Stimulated activated CD8-positive, alpha-beta memory T cell treated with anti-CD3 and anti-CD28 coated beads, Interleukin-7, amount 100 ng/mL, for 1 hour (primary cell): Measurements from ENCODE around the gene TCERG1L.

Experiments
- DNase-seq, 2 donors: peaks; one replicate each; pipeline ENCODE4 v3.0.0-alpha.2; 2020; ENCODE audit warnings: low read depth in 2 of 2

The TCERG1L gene

GRCh38 chr10:131270461-131271190, 40.9 kb downstream of the TCERG1L start:
- DNase-seq: no peak

- DNase-seq: no peak
Observed at GRCh38 chr10:131269776-131270460, 41.6 kb downstream of the TCERG1L start.

DNA sequence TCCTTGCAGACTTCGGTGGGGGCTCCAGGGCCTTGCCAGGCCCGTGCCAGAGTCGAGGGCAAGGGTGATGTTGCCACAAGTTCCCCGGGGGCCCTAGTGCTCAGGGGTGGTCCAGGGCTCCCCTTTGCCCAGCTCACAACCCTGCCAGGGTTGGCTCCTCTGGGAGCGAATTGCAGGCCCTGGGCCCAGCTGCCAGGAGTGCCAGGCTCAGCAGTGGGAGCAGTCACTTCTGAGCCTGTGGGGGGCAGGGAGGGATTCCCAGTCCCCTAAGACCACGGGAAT, 43.8 kb downstream of the TCERG1L start:
- no peak for DNase-seq

DNA sequence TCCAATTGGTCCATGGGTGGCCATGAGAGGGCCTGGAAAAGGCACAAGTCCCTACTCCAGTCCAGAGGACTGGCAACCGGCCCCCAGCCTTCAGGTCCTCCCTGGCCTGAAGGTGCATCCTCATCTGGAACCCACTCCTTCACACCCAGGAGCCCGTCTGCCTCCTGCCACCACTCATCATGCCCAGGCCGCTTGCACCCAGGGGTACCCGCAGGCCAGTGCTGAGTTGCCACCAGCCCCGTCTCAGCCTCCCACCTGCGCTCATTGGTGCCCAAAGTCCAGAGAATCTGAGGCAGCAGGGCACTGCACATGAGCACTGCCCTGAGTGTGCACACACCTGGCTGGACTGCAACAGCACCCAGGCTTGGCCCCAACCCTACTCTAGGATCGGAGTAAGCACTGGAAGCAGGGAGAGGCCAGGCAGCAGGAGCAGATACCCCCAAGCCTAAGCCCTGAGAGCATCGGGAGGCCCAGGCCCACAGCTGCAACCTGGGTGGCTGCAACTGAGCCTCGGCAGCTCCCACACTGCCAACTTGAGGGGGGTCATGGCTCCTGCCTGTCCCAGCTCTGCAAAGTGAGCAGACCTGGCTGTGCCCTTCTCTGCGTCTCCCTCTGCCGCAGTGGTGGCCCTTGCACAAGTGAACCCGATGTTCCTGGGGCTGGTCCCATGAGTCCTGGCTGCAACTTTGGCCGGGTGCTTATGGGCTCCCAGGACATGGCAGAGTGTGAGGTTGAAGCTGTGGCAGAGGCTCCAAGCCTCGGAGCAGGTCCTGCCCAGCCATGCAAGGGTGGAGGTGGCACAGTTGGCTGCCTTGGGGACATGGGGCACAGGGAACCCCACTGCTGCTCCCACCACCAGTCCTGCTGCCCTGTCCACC, 44.3 kb downstream of the TCERG1L start:
- DNase-seq: no peak

- DNase-seq: no peak
Observed at GRCh38 chr10:131264110-131264788, 47.3 kb downstream of the TCERG1L start.

- no peak for DNase-seq
Observed at GRCh38 chr10:131261890-131262475, 49.5 kb downstream of the TCERG1L start.

GRCh38 chr10:131260452-131261211, 50.9 kb downstream of the TCERG1L start:
- DNase-seq: no peak

DNA sequence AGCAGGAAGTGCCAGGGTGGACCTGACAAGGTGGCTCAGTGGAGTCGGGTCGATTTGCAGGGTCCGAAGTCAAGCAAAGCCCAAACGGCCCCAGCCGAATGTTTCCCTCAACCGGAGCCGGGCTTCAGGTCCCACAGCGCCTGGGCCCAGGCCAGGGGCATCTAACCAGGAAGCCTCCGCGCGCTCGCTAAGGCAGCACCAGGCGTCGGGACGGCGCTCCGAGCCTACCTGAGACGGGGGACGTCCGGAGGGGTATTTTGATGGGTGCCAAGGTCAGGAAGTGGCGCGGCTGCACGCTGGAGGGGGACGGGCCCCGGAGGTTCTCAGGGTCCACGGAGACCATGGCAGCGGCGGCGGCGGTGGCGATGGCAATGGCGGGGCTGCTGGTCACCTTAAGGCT, 51.5 kb downstream of the TCERG1L start:
- DNase-seq: no peak

DNA sequence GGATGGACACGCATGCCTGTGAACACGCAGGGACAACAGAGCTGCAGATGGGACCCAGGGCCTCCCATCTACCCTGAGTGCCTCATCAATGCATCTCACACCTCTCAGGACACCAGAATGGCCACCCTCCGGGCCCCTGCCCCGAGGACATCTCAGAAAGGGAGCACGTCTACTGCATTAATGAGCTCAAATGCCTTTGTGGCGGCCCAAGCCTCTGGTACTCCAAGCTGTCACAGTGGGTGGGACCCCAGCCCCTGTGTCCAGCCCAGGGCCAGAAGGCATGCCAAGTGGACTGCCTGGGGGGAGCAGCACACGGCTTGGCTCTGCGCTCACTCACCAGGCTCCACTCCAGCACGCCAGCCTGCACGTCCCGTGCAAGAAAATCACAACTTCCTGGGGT, 52.0 kb downstream of the TCERG1L start:
- DNase-seq: no peak

- DNase-seq: no peak
Observed at GRCh38 chr10:131258256-131258655, 53.3 kb downstream of the TCERG1L start.

GRCh38 chr10:131257027-131257426, 54.5 kb downstream of the TCERG1L start:
- DNase-seq: no peak

DNA sequence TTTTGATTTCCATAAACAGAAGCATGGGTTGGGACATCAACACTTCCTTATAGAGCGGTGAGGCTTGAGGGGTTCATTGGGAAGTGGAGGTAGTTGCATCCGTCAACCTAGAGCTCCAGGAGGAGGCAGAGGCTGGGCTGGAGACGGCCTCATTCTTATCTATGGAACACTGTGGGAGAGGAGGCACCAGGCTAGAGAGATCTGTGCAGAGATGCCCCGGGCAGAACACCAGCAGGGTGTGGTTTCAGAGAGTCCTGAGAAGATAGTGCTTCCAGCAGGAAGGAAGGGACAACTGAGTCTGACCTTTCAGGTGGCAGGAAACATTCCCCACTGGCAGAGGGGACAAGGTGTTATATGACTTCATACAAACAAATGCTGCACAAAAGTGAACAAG, 56.7 kb downstream of the TCERG1L start:
- DNase-seq: no peak

DNA sequence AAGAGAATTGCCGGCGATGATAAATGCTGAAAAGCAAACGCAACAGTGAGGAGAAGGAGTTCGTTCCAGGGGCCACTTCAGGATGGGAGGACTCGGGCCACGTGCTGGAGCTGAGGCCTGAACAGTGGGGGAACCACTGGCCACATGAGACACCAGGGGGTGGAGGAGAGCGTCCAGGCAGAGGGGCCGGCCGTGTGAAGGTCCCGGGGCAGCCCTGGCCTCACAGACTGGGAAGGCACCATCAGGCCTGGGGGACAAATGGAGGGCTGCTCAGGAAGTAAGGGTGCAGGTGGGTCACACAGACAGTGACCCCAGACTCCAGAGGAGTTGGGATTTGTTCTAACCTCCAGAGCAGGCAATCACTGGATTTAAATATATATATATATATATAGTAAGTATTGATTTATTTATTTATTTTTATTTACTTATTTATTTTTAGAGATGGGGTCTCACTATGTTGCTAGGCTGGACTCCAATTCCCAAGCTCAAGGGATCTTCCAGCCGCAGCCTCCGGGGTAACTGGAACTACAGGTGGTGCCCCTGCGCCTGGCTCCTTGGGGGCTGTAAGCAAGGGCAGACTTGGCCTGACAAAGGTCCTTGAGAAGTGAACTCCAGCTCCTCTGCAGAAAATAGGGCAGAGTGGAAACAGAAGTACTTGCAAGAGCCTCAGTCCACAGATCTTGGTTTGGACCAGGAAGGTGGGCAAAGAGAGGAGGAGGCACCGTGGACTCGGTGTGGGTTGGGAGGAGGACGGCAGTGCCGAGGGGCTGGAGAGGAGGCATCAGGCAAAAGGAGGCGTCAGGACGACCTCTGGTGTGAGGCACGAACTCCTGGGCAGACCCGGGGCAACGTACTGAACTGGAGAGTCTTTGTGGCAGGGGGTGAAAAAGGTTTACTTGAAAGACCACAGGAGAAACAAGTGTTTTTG, 57.3 kb downstream of the TCERG1L start:
- DNase-seq: no peak

DNA sequence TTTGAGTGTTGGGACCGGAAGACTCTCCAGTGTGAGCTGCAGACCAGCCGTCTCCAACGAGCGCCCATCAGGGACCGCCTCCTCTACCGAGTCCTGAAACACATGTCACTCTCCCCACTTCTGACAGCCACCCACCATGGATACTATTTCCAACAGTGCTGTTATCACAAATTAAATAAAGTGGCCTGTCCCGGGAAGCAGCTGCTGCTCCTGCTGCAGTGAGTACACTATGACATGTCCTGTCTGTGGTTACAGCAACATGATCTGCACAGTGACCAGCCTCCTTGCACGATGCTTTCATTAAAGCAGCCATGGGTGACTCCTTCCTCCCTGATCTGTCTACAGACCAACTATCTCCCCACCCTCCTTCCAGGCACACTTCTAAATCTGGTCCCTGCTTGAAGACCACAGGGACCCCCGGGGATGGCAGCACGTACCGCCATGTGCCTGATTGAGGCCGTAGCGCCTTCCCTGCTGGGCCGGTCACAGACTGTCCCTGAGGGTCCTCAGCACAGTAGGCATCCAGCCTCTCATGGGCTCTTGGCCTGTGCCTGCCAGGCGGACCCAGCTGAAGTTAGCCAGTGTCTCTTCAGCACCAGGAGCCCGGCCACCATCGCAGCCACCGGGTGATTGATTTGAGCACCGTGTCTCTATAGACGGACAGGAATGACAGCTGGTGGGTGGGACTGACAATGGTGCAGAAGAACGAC, 58.8 kb downstream of the TCERG1L start:
- DNase-seq: no peak

DNA sequence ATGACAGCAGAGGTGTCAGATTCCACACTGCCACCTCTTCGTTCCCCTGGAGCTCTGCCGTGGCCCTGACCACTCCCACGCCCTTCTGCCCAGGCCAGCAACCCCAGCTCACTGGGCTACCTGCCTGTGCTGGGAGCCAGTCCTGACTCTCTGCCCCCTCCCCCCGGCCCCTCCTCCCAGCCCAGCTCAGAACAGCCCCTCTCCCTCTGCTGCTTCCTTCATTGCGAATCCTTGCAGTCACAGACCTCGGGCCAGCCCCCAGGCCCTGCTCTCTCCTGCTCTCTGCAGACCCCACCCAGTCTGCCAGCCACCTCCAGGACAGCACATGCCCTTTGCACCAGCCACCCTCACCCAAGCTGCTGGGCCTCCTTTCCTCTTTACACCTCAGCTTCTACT, 60.4 kb downstream of the TCERG1L start:
- no peak for DNase-seq

GRCh38 chr10:131250454-131251145, 60.9 kb downstream of the TCERG1L start:
- DNase-seq: no peak

- DNase-seq: no peak
Observed at GRCh38 chr10:131249955-131250344, 61.6 kb downstream of the TCERG1L start.

DNA sequence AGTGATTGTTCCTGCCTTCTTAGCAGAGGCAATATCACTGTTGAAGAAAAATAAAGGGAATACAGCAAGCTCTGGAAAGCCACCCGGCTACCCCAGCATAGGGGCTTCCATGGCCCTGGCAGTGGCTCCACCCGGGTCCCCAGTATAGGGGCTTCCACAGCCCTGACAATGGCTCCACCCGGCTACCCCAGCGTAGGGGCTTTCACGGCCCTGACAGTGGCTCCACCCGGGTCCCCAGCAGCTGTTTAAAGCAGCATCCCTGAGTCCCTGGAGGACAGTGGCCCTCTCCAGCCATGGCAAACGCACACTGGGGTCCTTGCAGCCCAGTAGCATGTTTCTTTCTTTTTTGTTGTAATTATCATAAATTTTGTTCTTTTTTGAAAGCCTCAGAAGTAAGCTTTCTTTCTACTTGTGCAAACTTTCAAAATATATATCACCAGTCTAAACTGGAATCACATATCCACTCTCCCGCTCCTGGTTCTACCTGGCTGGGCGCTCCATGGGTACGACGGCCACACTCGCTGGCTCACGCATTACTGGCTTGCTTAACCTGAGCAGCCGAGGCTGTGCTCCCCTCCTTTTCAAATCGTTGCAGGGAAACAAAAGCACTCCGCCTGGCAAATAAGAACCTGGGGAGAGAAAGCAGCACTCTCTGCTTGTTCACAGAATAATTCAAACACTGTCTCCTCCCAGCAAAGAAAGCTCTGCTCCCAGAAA, 62.1 kb downstream of the TCERG1L start:
- no peak for DNase-seq
